Measurements from ENCODE around the gene SPOCK3. TPM values are rescaled to one million over a fixed set of nuclear protein-coding genes. Genes with fewer than 3 reads are reported as not detected.

SPOCK3 gene
- total RNA-seq, 2 experiments from 2014 or later = 0.44 TPM; not detected in 1

DNA sequence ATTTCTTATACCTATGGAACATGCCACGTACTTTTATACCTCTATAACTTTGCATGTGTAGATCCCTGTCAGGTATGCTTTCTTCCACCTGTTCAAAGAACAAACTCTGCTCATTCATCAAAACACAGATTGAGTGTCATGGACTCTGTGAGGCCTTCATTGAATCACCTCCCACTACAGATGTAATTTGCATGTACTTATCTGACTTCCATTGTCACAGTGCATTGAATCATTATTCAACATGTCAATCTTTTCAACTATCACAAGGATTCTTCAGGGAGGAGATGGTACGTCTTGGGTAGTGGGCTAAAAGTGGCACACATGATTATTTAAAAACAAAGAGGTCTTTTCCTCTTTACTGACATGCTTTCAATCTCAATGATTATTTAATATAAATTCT is 24.1 kb downstream of the SPOCK3 start:
- no peaks in the 10 kb centered on the region for H3K9me3 Mint-ChIP-seq
- H3K36me3 Mint-ChIP-seq = no peaks in the 10 kb centered on the region
- H3K27me3 Mint-ChIP-seq = no peaks in the 10 kb centered on the region
- H3K4me1 Mint-ChIP-seq = no peaks in the 10 kb centered on the region
- no peak overlapping the region for H3K27ac Mint-ChIP-seq
- DNase-seq = no peak
- no peak overlapping the region for H3K4me3 Mint-ChIP-seq

DNA sequence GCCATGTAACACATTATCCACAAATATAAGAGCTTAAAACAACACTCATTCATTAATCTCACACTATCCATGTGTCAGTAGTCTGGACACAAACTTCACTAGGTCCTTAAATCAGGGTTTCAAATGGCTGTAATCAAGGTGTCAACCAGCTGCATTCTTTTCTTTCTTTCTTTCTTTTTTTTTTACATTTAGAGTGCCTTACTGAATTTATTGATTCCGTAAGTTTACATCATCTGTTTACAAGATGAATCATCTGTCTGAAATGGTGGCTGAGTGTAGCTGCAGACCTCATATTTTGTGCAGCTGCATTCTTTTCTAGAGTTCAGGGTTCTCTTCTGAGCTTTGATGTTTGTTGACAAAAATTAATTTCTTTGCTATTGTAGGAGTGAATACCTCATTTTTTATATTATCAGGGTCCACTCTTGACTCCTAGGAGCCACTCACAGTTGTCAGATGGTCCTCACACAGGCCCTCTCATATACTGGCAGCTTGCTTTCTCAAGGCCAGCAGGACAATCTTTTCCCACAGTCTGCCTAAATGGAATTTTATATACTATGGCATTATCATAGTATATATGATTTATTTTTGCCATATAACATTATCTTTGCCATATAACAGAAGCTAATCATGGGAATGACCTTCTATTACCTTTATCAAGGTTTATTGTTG is 37.8 kb downstream of the SPOCK3 start:
- no peaks in the 10 kb centered on the region for H3K36me3 Mint-ChIP-seq
- H3K27me3 Mint-ChIP-seq = no peaks in the 10 kb centered on the region
- no peaks in the 10 kb centered on the region for H3K9me3 Mint-ChIP-seq
- no peak for DNase-seq
- no peak overlapping the region for H3K4me3 Mint-ChIP-seq
- H3K4me1 Mint-ChIP-seq = no peaks in the 10 kb centered on the region
- H3K27ac Mint-ChIP-seq = no peak overlapping the region

DNA sequence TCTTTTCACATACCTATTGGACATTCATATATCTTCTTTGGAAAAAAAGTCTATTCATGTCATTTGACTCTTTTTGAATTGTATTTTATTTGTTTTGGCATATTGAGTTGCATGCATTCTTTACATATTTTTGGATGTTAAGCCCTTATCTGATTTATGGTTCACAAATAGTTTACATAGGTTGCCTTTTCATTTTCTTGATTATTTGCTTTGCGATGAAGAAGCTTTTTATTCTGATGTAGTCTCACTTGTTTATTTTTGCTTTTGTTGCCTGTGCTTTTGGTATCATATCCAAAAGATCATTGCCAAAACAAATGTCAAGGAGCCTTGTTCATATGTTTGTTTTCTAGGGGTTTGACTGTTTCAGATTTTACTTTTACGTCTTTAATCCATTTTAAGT is 43.9 kb downstream of the SPOCK3 start:
- Mint-ChIP-seq H3K9me3 (no peaks in the 10 kb centered on the region), H3K4me1 (no peaks in the 10 kb centered on the region), H3K27me3 (no peaks in the 10 kb centered on the region), H3K27ac (no peak overlapping the region), H3K36me3 (no peaks in the 10 kb centered on the region), H3K4me3 (no peak overlapping the region)
- DNase-seq = no peak

DNA sequence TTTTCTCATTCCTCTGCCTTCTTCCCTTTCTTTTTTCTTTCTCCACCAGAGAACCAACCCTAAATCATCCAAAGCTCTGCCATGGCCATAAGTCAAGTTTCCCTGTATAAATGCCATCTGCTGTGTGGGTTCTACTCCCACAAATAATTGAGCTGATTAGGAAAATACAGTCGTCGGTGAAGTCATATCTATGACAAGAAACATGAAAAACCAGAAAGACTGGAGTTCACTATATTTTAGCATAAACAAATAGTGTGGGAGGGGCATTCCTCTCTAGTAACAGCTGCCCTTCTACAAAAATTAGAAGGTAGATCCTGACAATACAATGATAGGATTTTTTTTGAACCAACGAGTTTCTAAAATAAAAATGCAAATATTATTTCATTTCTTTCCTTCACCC is 48.8 kb downstream of the SPOCK3 start:
- no peaks in the 10 kb centered on the region for H3K36me3 Mint-ChIP-seq

DNA sequence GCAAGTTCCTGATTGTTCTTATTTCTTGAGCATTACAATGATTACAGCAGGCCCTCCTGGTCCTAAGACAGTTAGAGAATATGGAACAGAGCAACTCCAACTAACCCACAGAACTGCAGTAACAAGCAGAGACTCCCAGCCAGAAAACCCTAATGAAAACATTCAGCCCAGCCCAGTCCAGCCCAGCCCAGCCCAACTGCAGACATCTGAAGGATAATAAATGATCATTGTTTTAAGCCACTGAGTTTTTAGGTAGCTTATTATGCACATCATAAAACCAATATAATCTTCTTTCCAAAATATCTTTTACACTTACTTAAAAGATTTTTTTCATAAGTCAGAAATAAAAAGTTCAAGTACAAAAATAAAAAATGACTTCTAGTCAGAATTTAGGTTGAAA is 51.3 kb downstream of the SPOCK3 start:
- Mint-ChIP-seq H3K27ac (no peak overlapping the region), H3K4me3 (no peak overlapping the region), H3K9me3 (no peaks in the 10 kb centered on the region), H3K36me3 (no peaks in the 10 kb centered on the region), H3K27me3 (no peaks in the 10 kb centered on the region), H3K4me1 (no peaks in the 10 kb centered on the region)
- DNase-seq = no peak

More for the DNA sequence above, 48.8 kb downstream of the SPOCK3 start:
- Mint-ChIP-seq H3K4me3 (no peak overlapping the region), H3K4me1 (no peaks in the 10 kb centered on the region), H3K27me3 (no peaks in the 10 kb centered on the region), H3K27ac (no peak overlapping the region), H3K9me3 (no peaks in the 10 kb centered on the region)
- DNase-seq = no peak

DNA sequence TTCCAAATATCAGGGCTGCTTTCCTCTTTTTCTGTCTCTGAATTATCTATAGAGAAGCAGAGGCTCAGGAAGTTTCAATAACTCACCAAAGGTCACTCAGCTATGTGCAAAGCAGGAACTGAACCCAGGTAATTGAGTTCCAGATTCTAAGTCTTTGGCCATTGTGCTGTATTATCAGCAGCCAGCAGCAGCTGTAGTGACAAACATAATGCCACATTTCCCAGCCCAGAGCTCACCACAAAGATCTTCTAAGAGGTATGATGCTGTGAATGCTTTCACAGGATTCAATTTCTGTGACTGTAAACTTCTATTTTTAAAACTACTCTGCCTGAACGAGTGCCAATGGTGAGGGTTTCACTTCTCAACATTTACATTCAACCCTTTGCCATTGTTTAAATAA is 56.4 kb downstream of the SPOCK3 start:
- no peak overlapping the region for H3K27ac Mint-ChIP-seq
- H3K4me1 Mint-ChIP-seq = no peaks in the 10 kb centered on the region
- no peak for DNase-seq
- no peaks in the 10 kb centered on the region for H3K27me3 Mint-ChIP-seq
- H3K9me3 Mint-ChIP-seq = peaks cover 2% of the 10 kb centered on the region
- H3K4me3 Mint-ChIP-seq = no peak overlapping the region
- no peaks in the 10 kb centered on the region for H3K36me3 Mint-ChIP-seq

DNA sequence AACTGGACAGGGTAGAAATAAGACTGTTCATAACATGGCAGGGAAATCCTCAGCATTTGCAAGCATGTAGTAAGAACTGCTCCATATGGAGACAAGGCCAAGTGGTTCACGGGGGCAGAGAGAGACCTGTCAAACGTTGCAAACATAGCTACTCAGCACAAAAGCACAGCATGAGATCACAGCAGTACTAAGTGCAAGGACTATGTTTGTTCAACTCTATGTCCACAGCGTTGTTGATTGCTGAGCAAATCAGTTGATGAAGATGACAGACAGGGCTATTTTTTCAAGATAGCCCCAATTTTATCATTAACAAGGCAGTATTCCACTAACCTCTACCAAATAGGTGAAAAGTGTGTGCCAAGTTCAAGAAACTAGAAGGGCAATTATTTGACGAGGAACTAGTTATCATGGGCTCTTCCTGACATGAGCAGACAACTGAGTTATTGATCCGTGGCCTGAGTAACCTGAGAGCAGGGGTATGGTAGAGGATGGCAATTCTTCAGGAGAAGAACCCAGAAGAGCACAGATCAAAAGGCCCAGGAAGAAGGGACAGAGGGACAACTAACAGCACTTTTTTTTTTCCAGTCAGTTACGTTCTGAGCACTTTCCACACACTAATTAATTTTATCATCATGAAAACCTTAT is 57.4 kb downstream of the SPOCK3 start:
- Mint-ChIP-seq H3K27me3 (no peaks in the 10 kb centered on the region), H3K27ac (no peak overlapping the region), H3K9me3 (peaks cover 2% of the 10 kb centered on the region)

DNA sequence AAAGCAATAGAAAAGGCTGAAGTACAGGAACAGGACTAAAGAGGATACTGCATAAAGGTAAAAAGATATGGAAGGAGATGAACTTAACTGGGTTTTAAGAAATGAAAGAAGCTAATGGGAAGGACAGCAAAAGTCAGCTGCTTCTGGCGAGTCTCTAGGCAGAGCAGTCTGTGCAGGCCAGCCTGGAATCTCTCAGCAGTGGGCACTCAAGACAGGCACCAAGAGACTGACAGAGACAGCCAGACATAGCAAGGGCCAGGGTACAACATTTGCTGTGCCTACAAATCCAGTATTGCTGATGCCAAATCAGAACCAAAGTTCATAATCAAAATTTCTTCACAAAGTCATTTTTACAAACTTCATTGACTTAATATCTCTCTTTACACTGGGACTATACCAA is 62.4 kb downstream of the SPOCK3 start:
- H3K27me3 Mint-ChIP-seq = no peaks in the 10 kb centered on the region
- no peaks in the 10 kb centered on the region for H3K4me1 Mint-ChIP-seq
- peaks cover 5% of the 10 kb centered on the region for H3K9me3 Mint-ChIP-seq
- H3K36me3 Mint-ChIP-seq = no peaks in the 10 kb centered on the region
- no peak for DNase-seq
- H3K4me3 Mint-ChIP-seq = no peak overlapping the region
- H3K27ac Mint-ChIP-seq = no peak overlapping the region

More for the DNA sequence above, 57.4 kb downstream of the SPOCK3 start:
- Mint-ChIP-seq H3K36me3 (no peaks in the 10 kb centered on the region), H3K4me3 (no peak overlapping the region), H3K4me1 (no peaks in the 10 kb centered on the region)
- DNase-seq = no peak

DNA sequence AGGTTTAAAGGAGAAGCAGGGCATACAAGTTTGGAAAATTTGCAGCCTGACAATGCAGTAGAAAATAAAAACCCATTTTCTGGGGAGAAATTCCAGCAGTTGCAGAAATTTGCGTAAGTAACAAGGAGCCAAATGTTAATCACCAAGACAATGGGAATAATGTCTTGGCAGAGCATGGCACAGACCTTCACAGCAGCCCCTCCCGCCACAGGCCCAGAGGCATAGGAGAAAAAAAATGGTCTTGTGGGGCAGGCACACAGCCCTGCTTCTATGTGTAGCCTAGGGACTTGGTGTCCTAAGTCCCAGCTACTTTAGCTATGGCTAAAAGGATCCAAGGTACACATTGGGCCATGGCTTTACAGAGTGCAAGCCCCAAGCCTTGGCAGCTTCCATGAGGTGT is 65.7 kb downstream of the SPOCK3 start:
- Mint-ChIP-seq H3K27ac (no peak overlapping the region), H3K4me1 (no peaks in the 10 kb centered on the region), H3K27me3 (no peaks in the 10 kb centered on the region), H3K9me3 (peaks cover 3% of the 10 kb centered on the region), H3K4me3 (no peak overlapping the region), H3K36me3 (no peaks in the 10 kb centered on the region)
- DNase-seq = no peak

DNA sequence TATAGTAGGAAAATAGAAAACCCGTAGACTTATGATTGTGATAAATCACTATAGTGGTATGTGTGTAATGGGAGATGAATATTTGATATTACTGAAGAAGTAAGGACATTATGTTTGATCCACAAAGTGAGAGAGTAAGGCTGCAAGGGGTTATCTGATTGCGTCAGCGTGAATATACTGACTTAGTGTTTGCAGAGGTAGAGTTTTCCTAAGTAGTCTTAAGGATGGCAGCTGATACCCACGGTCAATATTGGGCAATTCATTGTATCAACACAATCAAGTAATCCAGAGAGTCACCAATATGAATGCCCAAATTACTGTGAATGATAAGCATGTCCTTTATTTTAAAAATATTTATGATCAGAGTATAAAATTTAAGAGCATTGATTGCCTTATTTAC is 83.7 kb downstream of the SPOCK3 start:
- no peaks in the 10 kb centered on the region for H3K36me3 Mint-ChIP-seq

DNA sequence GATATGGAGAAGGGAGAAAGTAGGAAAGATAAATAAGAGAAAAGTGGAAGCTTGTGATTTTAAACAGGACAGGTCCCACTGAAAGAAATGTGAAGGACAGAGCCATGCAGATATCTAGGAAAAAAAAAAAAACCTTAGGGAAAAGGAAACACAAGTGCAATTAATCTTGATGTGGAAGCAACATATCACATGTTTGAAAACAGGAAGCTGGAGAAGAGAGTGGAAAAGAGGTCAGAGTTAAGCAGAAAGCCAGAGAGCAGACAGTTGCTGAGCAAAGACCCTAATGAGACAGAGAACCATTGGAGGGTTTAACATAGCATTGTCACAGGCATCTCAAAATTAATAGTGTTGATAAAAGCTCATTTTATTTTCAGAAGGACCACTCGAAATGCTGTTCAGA is 89.7 kb downstream of the SPOCK3 start:
- Mint-ChIP-seq H3K27me3 (no peaks in the 10 kb centered on the region), H3K4me3 (no peak overlapping the region), H3K4me1 (no peaks in the 10 kb centered on the region), H3K36me3 (no peaks in the 10 kb centered on the region), H3K27ac (no peak overlapping the region), H3K9me3 (peaks cover 4% of the 10 kb centered on the region)
- DNase-seq = no peak

More for the DNA sequence above, 83.7 kb downstream of the SPOCK3 start:
- H3K4me3 Mint-ChIP-seq = no peak overlapping the region
- no peaks in the 10 kb centered on the region for H3K27me3 Mint-ChIP-seq
- H3K9me3 Mint-ChIP-seq = peaks cover 4% of the 10 kb centered on the region
- H3K27ac Mint-ChIP-seq = no peak overlapping the region
- no peaks in the 10 kb centered on the region for H3K4me1 Mint-ChIP-seq
- DNase-seq = no peak

DNA sequence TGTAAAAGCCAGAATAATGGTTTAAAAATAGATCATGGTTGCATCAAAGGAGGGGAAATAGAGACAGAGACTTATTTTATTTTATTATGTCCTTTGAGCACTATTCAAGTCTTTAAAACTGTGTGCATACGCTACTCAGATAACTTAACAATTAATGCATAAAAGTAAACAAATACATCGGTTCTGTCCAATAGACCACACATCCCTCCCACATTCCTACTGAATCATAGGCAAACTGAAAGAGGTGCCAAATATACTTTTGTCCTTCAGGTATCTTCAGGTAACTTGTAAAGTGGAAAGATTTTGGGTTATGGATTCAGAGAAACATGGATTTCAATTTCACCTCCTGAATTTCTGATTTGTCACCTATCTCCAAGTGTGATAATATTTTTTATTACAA is 91.3 kb downstream of the SPOCK3 start:
- Mint-ChIP-seq H3K9me3 (peaks cover 3% of the 10 kb centered on the region), H3K4me1 (no peaks in the 10 kb centered on the region)

DNA sequence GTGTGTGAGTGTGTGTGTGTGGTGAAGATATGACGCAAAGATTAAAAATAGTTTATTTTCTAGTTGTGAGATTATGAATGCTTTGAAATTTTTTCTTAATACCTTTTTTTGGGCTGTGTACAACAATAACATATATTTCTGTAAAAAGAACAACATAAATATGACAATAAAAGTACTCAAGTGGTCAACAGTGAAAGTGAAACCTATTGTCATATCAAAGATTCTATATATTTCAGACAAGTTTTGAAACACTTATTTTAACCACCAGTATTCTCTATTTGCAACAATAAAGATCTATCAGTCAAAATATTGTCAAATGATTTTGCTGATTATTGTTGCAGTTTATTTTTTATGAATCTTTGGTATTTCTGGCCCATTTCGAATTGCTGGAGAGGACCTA is 98.0 kb downstream of the SPOCK3 start:
- no peaks in the 10 kb centered on the region for H3K4me1 Mint-ChIP-seq
- H3K4me3 Mint-ChIP-seq = no peak overlapping the region
- H3K27me3 Mint-ChIP-seq = no peaks in the 10 kb centered on the region
- H3K9me3 Mint-ChIP-seq = peaks cover 1% of the 10 kb centered on the region
- H3K36me3 Mint-ChIP-seq = no peaks in the 10 kb centered on the region
- H3K27ac Mint-ChIP-seq = no peak overlapping the region
- no peak for DNase-seq

More for the DNA sequence above, 91.3 kb downstream of the SPOCK3 start:
- Mint-ChIP-seq H3K27me3 (no peaks in the 10 kb centered on the region), H3K4me3 (no peak overlapping the region), H3K27ac (no peak overlapping the region), H3K36me3 (no peaks in the 10 kb centered on the region)
- no peak for DNase-seq

DNA sequence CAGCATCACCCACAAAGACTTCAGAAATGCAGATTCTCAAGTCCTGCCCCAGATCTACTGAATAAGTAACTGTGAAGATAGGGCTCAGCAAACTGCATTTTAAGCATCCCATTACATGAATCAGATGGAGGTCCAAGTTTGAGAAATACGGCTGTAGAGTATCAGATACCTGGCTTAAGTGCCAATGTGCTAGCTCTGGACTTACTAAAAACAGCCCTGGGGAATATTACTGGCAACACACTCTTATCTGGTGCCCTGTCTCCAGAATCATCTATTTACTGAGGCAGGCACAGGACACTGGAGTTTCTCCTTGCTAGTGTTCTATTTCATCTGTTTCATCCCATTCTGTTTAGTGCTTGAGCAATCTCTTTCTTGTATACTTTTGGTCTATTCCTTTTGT is 105.1 kb downstream of the SPOCK3 start:
- Mint-ChIP-seq H3K4me3 (no peak overlapping the region), H3K27ac (no peak overlapping the region), H3K36me3 (no peaks in the 10 kb centered on the region), H3K27me3 (no peaks in the 10 kb centered on the region), H3K4me1 (no peaks in the 10 kb centered on the region), H3K9me3 (peaks cover 4% of the 10 kb centered on the region)
- no peak for DNase-seq

DNA sequence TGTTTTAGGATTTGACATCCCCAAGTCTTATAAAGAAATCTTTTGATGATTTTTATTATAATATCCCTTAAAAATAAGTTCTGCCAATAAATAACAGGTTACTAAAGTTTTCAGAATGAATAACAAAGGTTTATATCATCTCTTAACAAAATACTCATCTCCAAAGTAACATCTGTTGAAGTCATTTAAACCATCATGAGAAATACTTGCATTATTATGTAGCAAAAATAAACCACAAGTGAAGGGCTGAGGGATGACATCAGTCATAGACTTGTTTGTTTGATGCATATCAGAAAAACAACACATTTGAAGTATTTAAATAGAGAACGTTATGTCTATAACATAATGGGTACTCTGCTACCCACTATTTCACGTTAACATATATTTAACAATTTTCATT is 114.9 kb downstream of the SPOCK3 start:
- Mint-ChIP-seq H3K4me3 (no peak overlapping the region), H3K36me3 (no peaks in the 10 kb centered on the region), H3K4me1 (no peaks in the 10 kb centered on the region), H3K9me3 (peaks cover 1% of the 10 kb centered on the region), H3K27ac (no peak overlapping the region), H3K27me3 (no peaks in the 10 kb centered on the region)
- no peak for DNase-seq

DNA sequence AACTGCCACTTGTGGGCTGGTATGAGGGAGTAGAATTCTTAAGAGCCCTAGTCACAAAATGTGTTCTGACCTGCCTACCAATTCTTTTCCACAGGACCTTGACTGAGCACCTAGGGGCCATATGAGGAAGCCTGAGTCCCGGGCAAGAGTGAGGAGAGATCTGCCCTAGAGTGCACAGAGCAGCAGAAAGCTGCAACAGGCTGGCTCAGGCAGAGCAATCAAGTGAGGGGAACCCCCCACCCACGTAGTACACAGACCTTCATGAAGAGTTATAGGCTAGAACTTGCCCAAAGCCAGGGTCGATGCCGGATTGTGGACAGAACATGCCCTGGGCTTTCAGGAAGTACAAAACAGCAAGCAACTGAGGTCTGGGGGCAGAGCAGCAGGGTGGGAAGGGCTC is 117.0 kb downstream of the SPOCK3 start:
- H3K4me3 Mint-ChIP-seq = no peak overlapping the region
- peaks cover 1% of the 10 kb centered on the region for H3K9me3 Mint-ChIP-seq
- no peaks in the 10 kb centered on the region for H3K36me3 Mint-ChIP-seq
- DNase-seq = peak; percentile 0
- H3K4me1 Mint-ChIP-seq = no peaks in the 10 kb centered on the region
- H3K27ac Mint-ChIP-seq = no peak overlapping the region
- H3K27me3 Mint-ChIP-seq = no peaks in the 10 kb centered on the region

Measured in activated naive CD8-positive, alpha-beta T cell treated with anti-CD3 and anti-CD28 coated beads for 36 hours (primary cell).